ENCODE data around the gene TMIGD1.

DNA sequence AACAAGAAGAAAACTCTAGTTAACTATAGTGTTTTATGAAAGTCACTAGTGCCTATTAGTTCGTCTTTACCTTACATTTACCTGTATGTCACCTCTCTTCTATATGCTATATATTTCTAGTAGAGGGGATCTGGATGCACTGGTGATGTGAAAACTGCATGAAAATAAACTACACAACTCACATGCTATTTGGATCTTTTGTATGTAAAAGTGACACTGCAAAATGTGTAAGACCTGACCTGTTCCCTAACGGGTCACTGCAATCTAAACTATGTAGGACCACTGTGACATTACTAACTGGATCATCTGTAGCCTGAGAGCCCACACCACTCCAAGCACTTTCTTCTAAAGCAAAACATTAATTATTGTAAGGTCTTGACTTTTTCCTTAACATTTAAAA, 43.8 kb downstream of the TMIGD1 start:
- TF ChIP-seq CREB1 (CRISPR knock-in tag; IDR thresholded peaks at IDR 0.05; ENCODE audit: low read depth), result no peak
- TF ChIP-seq POLR2AphosphoS5 (IDR thresholded peaks at IDR 0.05; ENCODE audit: low read depth), result no peak
- TF ChIP-seq, protein P1, sequence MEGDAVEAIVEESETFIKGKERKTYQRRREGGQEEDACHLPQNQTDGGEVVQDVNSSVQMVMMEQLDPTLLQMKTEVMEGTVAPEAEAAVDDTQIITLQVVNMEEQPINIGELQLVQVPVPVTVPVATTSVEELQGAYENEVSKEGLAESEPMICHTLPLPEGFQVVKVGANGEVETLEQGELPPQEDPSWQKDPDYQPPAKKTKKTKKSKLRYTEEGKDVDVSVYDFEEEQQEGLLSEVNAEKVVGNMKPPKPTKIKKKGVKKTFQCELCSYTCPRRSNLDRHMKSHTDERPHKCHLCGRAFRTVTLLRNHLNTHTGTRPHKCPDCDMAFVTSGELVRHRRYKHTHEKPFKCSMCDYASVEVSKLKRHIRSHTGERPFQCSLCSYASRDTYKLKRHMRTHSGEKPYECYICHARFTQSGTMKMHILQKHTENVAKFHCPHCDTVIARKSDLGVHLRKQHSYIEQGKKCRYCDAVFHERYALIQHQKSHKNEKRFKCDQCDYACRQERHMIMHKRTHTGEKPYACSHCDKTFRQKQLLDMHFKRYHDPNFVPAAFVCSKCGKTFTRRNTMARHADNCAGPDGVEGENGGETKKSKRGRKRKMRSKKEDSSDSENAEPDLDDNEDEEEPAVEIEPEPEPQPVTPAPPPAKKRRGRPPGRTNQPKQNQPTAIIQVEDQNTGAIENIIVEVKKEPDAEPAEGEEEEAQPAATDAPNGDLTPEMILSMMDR (conservative IDR thresholded peaks at IDR 0.05; ENCODE audit: low read depth in 2 of 2), result no peak
- TF ChIP-seq EZH2phosphoT487 (IDR thresholded peaks at IDR 0.05; ENCODE audit: unreplicated experiment), result no peak
- TF ChIP-seq EZH2 (IDR thresholded peaks at IDR 0.05; ENCODE audit: low read depth, unreplicated experiment), result no peak
- no peak for TF ChIP-seq ZNF331 (CRISPR knock-in tag; IDR thresholded peaks at IDR 0.05; ENCODE audit: low read depth)
- no peak for TF ChIP-seq REST (IDR thresholded peaks at IDR 0.05; ENCODE audit: unreplicated experiment)
- no peak for TF ChIP-seq JUNB (IDR thresholded peaks at IDR 0.05; ENCODE audit: unreplicated experiment)
- no peak for TF ChIP-seq ZNF114 (CRISPR knock-in tag; IDR thresholded peaks at IDR 0.05)
- TF ChIP-seq ETS1 (IDR thresholded peaks at IDR 0.05), result no peak
- TF ChIP-seq STAT1 (IDR thresholded peaks at IDR 0.05; ENCODE audit: unreplicated experiment), result no peak
- TF ChIP-seq NANOG (IDR thresholded peaks at IDR 0.05; ENCODE audit: borderline replicate concordance), result no peak
- no peak for TF ChIP-seq ZNF462 (CRISPR knock-in tag; IDR thresholded peaks at IDR 0.05)

Measured in GM23338 (cell line).